Gastroesophageal sphincter (tissue), 4 donors: ENCODE measurements around the gene SMARCE1. TPM values are rescaled to one million over a fixed set of nuclear protein-coding genes. Genes with fewer than 3 reads are reported as not detected.

Experiments
- ATAC-seq: fragments of 150-250 bp; one replicate; pipeline ENCODE4 v1.9.1; 2016; ENCODE audit warnings: mild to moderate bottlenecking, moderate library complexity
- H3K27ac ChIP-seq, 4 donors: fragments of 200-600 bp; sonication (generic) in 3 of 4; 1 replicate in 3 of 4; 2 replicates in 1 of 4; pipeline ENCODE4 v1.5.1; 2016 to 2019
- H3K27me3 ChIP-seq: fragments of 200-600 bp; sonication (generic); one replicate; pipeline ENCODE4 v1.5.1; 2019
- H3K36me3 ChIP-seq, 2 donors: fragments of 200-600 bp; sonication (generic); one replicate each; pipeline ENCODE4 v1.5.1; 2019; ENCODE audit warnings: control low read depth in 1 of 2
- H3K4me1 ChIP-seq, 3 donors: fragments of 200-600 bp; sonication (generic); 1 replicate in 2 of 3; 2 replicates in 1 of 3; pipeline ENCODE4 v1.5.1; 2016 to 2019; ENCODE audit warnings: control low read depth in 2 of 3
- H3K4me3 ChIP-seq, 2 donors: fragments of 200-600 bp; sonication (generic); one replicate each; pipeline ENCODE4 v1.5.1; 2019; ENCODE audit warnings: mild to moderate bottlenecking in 1 of 2, moderate library complexity in 1 of 2
- H3K9me3 ChIP-seq, 3 donors: fragments of 200-600 bp; sonication (generic); one replicate each; pipeline ENCODE4 v1.5.1; 2017 to 2019; ENCODE audit warnings: control low read depth in 2 of 3
- CTCF ChIP-seq, 4 experiments: fragments of 200-600 bp in 2 of 4; fragments of 450-650 bp in 2 of 4; sonication (generic) in 1 of 4; IDR thresholded peaks; one replicate each; pipeline ENCODE4 v1.5.1; 2017 to 2019; ENCODE audit warnings: antibody characterized with exemption in 4 of 4, mild to moderate bottlenecking in 2 of 4, moderate library complexity in 2 of 4
- EP300 ChIP-seq: sonication (generic); formaldehyde crosslinking; IDR thresholded peaks from one replicate; pipeline ENCODE4 v1.6.1; 2017; ENCODE audit warnings: antibody characterized with exemption, mild to moderate bottlenecking
- POLR2A ChIP-seq, 2 donors: fragments of 450-650 bp; IDR thresholded peaks; one replicate each; pipeline ENCODE4 v1.6.1; 2017; ENCODE audit warnings: antibody characterized with exemption in 2 of 2, mild to moderate bottlenecking in 2 of 2, moderate library complexity in 1 of 2
- POLR2AphosphoS5 ChIP-seq: sonication (generic); formaldehyde crosslinking; IDR thresholded peaks from one replicate; pipeline ENCODE4 v1.6.1; 2017; ENCODE audit warnings: antibody characterized with exemption
- WGBS, 2 donors: methylation state at CpG; one replicate each; pipeline ENCODE4 v1.1.5; 2018; ENCODE audit warnings: low coverage in 1 of 2; 5-methylcytosine and 5-hydroxymethylcytosine counted together
- total RNA-seq, 4 donors: library from RNA; depleted of rRNA; stranded (reverse); fragments of >200 nt; gene quantifications; one replicate each; pipeline ENCODE4 v1.1.0, GENCODE V29; 2016

The SMARCE1 gene
- 100 to 1,000 TPM; 102 to 131 (median 109) TPM for total RNA-seq

- Histone ChIP-seq H3K4me3 (peak within 1 kb of the TSS; percentile 79 to 82), H3K27ac (peak within 1 kb of the TSS; percentile 94 to 98 (median 96)), H3K4me1 (peaks cover 7 to 56% (median 13%) of the 10 kb centered on the region in 3 donors), H3K36me3 (peaks cover 3 to 26% of the 10 kb centered on the region in 2 donors), H3K27me3 (no peaks in the 10 kb centered on the region), H3K9me3 (no peaks in the 10 kb centered on the region)
- WGBS, 2 donors, result 0% methylated on average over 20 to 23 of the region's 64 CpGs
- peak; percentile 4 for TF ChIP-seq POLR2AphosphoS5
- TF ChIP-seq POLR2A (IDR thresholded peaks at IDR 0.05), result peak; percentile 22 to 32
- TF ChIP-seq EP300, result no peak
- TF ChIP-seq CTCF (IDR thresholded peaks at IDR 0.05), result no peak
- ATAC-seq, result peak; percentile 84
Observed at GRCh38 chr17:40647624-40648383, at the start of gene SMARCE1. SMARCE1 (minus strand) TSS chr17:40647818; CDS start chr17:40645802, 2,016 bp downstream.

- Histone ChIP-seq H3K27me3 (peaks cover 58% of the 10 kb centered on the region), H3K4me1 (peaks cover 0 to 11% (median 0%) of the 10 kb centered on the region in 3 donors), H3K27ac (no peak overlapping the region), H3K4me3 (no peak overlapping the region), H3K36me3 (no peaks in the 10 kb centered on the region), H3K9me3 (no peaks in the 10 kb centered on the region)
- WGBS, 2 donors, result 13 to 35% methylated on average over 5 to 7 of the region's 7 CpGs
- no peak for ATAC-seq
- no peak for TF ChIP-seq POLR2A (IDR thresholded peaks at IDR 0.05)
- no peak for TF ChIP-seq EP300
- no peak for TF ChIP-seq CTCF (IDR thresholded peaks at IDR 0.05)
- TF ChIP-seq POLR2AphosphoS5, result no peak
Observed at GRCh38 chr17:40697297-40697696, 49.7 kb upstream of the SMARCE1 start.

GRCh38 chr17:40696651-40697072, 49.0 kb upstream of the SMARCE1 start:
- WGBS, 2 donors, result 67 to 83% methylated on average over 1 to 3 of the region's 3 CpGs
- Histone ChIP-seq H3K27ac (no peak overlapping the region), H3K4me3 (no peak overlapping the region), H3K4me1 (peaks cover 0 to 11% (median 0%) of the 10 kb centered on the region in 3 donors), H3K36me3 (no peaks in the 10 kb centered on the region), H3K9me3 (no peaks in the 10 kb centered on the region), H3K27me3 (peaks cover 52% of the 10 kb centered on the region)
- no peak for ATAC-seq
- TF ChIP-seq POLR2A (IDR thresholded peaks at IDR 0.05) (no peak), CTCF (IDR thresholded peaks at IDR 0.05) (no peak), EP300 (no peak), POLR2AphosphoS5 (no peak)

GRCh38 chr17:40695874-40696472, 48.4 kb upstream of the SMARCE1 start:
- Histone ChIP-seq H3K27me3 (peaks cover 48% of the 10 kb centered on the region), H3K4me1 (peaks cover 0 to 11% (median 0%) of the 10 kb centered on the region in 3 donors), H3K4me3 (no peak overlapping the region), H3K27ac (no peak overlapping the region), H3K36me3 (no peaks in the 10 kb centered on the region), H3K9me3 (no peaks in the 10 kb centered on the region)
- no peak for ATAC-seq
- no peak for TF ChIP-seq POLR2A (IDR thresholded peaks at IDR 0.05)
- TF ChIP-seq EP300, result no peak
- no peak for TF ChIP-seq CTCF (IDR thresholded peaks at IDR 0.05)
- no peak for TF ChIP-seq POLR2AphosphoS5
- WGBS, 2 donors, result 75 to 90% methylated on average over 6 of the region's 6 CpGs

- 71 to 87% methylated on average over 4 to 7 of the region's 9 CpGs for WGBS, 2 donors
- Histone ChIP-seq H3K9me3 (no peaks in the 10 kb centered on the region), H3K4me1 (peaks cover 0 to 4% (median 0%) of the 10 kb centered on the region in 3 donors), H3K27me3 (peaks cover 43% of the 10 kb centered on the region), H3K27ac (no peak overlapping the region), H3K36me3 (no peaks in the 10 kb centered on the region), H3K4me3 (no peak overlapping the region)
- no peak for TF ChIP-seq POLR2A (IDR thresholded peaks at IDR 0.05)
- TF ChIP-seq POLR2AphosphoS5, result no peak
- TF ChIP-seq CTCF (IDR thresholded peaks at IDR 0.05), result no peak
- TF ChIP-seq EP300, result no peak
- no peak for ATAC-seq
Observed at GRCh38 chr17:40694584-40694983, 47.0 kb upstream of the SMARCE1 start.
